ENCODE results near the gene XYLT1. TPM values are rescaled to one million over a fixed set of nuclear protein-coding genes. Genes with fewer than 3 reads are reported as not detected.
A peak's percentile ranks its signal among the peaks of the same experiment; 100 is the strongest.

Gene XYLT1
- total and polyA plus RNA-seq, 2 donors = 2.2 to 3.5 TPM

DNA sequence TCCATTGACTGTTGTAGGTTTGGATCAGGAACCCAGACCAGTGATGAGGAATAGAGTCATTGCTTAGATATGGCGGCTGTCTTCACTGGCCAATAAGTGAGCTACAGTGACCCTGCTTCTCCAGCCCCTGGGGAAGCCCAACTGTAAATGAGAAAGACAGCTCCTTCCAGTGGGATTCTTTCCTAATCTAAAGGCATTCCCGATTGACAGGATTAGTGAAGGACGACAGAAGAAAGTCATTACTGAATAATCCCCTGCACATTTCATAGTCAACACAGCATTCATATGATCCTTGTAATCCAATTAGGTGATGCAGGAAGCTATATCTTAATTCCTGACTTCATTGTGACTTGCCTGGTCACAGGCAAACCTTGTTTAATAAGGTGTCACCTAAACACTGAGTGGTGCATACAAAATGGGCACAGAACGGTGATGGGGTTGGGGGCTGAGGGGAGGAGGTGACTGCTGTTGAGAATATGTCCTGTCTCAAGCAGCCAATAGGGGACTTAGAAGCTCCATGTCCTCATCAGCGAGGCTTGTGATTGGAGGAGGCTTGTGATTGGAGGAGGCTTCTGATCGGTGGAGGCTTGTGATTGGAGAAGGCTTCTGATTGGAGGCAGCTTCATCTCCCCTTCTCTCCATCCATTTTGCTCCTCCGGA is 242.6 kb downstream of the XYLT1 start:
- Histone ChIP-seq H3K27ac (ENCODE audit: low read depth in 1 of 2, low read length in 1 of 2) (no peak overlapping the region), H3K4me3 (ENCODE audit: low read length in 2 of 2) (no peak overlapping the region), H3K36me3 (ENCODE audit: control insufficient read depth in 2 of 2, insufficient read depth in 2 of 2, low read length in 1 of 2) (no peaks in the 10 kb centered on the region), H3K27me3 (ENCODE audit: control insufficient read depth in 2 of 2, insufficient read depth in 1 of 2, low read length in 1 of 2) (no peaks in the 10 kb centered on the region), H3K9me3 (ENCODE audit: control insufficient read depth in 2 of 2, insufficient read depth in 1 of 2, low read length in 1 of 2) (no peaks in the 10 kb centered on the region), H3K4me1 (ENCODE audit: control insufficient read depth in 2 of 2, insufficient read depth in 2 of 2, low read length in 2 of 2) (peaks cover 0 to 3% of the 10 kb centered on the region in 2 donors)
- DNase-seq (ENCODE audit: low read depth in 6 of 9, low spot score in 9 of 9) = no peak
- WGBS = 98% methylated on average over 7 of the region's 7 CpGs

DNA sequence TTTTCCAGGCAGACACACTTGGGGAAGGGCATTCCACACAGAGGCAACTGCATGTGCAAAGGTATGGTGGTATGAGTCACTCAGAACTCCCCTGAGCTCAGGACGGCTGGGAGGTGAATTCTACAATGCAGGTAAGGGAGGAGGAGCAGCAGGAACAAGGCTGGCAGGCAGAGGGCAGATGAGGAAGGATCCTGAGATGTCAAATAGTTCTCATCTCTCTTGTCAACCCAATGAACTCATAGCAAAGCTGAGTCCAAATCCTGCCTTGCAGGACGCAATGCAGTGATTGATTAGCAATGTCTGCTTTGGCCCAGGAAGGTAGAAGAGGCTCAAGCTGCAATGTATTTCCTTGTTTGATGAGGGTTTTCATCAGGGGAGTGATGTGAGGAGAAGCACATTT is 243.5 kb downstream of the XYLT1 start:
- H3K27ac ChIP-seq (ENCODE audit: low read depth in 1 of 2, low read length in 1 of 2) = no peak overlapping the region
- 94% methylated on average over 2 of the region's 2 CpGs for WGBS
- H3K27me3 ChIP-seq (ENCODE audit: control insufficient read depth in 2 of 2, insufficient read depth in 1 of 2, low read length in 1 of 2) = no peaks in the 10 kb centered on the region

DNA sequence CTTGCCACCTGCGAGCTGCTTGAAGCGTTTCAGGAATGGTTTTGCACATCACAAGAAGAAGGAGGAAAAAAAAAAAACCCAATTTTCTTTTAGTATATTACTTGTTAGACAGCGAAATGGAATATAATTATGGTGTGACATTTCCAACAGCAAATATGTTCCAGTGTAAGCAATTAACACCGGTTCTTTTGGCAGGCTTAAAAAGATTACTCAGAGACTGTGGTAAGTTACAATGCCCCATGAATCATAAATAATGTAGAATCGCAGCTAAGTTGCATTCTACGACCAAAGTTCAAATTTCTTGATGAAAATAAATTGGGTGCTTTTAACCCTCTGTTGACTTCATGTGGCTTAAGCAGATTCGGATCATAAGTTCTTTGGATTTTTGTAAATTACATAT is 245.2 kb downstream of the XYLT1 start:
- H3K36me3 ChIP-seq (ENCODE audit: control insufficient read depth in 2 of 2, insufficient read depth in 2 of 2, low read length in 1 of 2) = no peaks in the 10 kb centered on the region
- no peak overlapping the region for H3K27ac ChIP-seq (ENCODE audit: low read depth in 1 of 2, low read length in 1 of 2)
- no peaks in the 10 kb centered on the region for H3K27me3 ChIP-seq (ENCODE audit: control insufficient read depth in 2 of 2, insufficient read depth in 1 of 2, low read length in 1 of 2)
- H3K4me3 ChIP-seq (ENCODE audit: low read length in 2 of 2) = no peak overlapping the region
- no peak for DNase-seq (ENCODE audit: low read depth in 6 of 9, low spot score in 9 of 9)
- 84% methylated on average over 7 of the region's 7 CpGs for WGBS
- H3K4me1 ChIP-seq (ENCODE audit: control insufficient read depth in 2 of 2, insufficient read depth in 2 of 2, low read length in 2 of 2) = peaks cover 0 to 5% of the 10 kb centered on the region in 2 donors
- H3K9me3 ChIP-seq (ENCODE audit: control insufficient read depth in 2 of 2, insufficient read depth in 1 of 2, low read length in 1 of 2) = no peaks in the 10 kb centered on the region

More for the DNA sequence above, 243.5 kb downstream of the XYLT1 start:
- Histone ChIP-seq H3K9me3 (ENCODE audit: control insufficient read depth in 2 of 2, insufficient read depth in 1 of 2, low read length in 1 of 2) (no peaks in the 10 kb centered on the region), H3K36me3 (ENCODE audit: control insufficient read depth in 2 of 2, insufficient read depth in 2 of 2, low read length in 1 of 2) (no peaks in the 10 kb centered on the region), H3K4me1 (ENCODE audit: control insufficient read depth in 2 of 2, insufficient read depth in 2 of 2, low read length in 2 of 2) (peaks cover 0 to 5% of the 10 kb centered on the region in 2 donors), H3K4me3 (ENCODE audit: low read length in 2 of 2) (no peak overlapping the region)
- DNase-seq (ENCODE audit: low read depth in 6 of 9, low spot score in 9 of 9) = no peak

DNA sequence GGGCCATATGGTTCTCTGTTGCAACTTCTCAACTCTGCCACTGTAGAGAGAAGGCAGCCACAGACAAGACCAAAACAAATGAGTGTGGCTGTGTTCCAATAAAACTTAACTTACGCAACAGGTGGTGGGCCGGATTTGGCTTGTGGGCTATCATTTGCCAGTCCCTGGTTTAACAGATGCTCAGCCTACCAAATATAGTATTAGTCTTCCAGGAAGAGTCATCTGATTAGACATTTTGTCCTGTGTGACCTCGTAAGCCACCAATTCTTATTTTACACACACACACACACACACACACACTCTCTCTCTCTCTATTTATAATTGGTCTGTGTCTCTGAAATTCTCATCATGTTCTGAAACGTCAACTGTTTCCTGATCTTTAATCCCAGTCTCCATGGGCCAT is 245.9 kb downstream of the XYLT1 start:
- Histone ChIP-seq H3K4me1 (ENCODE audit: control insufficient read depth in 2 of 2, insufficient read depth in 2 of 2, low read length in 2 of 2) (peaks cover 0 to 5% of the 10 kb centered on the region in 2 donors), H3K9me3 (ENCODE audit: control insufficient read depth in 2 of 2, insufficient read depth in 1 of 2, low read length in 1 of 2) (no peaks in the 10 kb centered on the region), H3K36me3 (ENCODE audit: control insufficient read depth in 2 of 2, insufficient read depth in 2 of 2, low read length in 1 of 2) (no peaks in the 10 kb centered on the region), H3K4me3 (ENCODE audit: low read length in 2 of 2) (no peak overlapping the region), H3K27ac (ENCODE audit: low read depth in 1 of 2, low read length in 1 of 2) (peak overlapping the region in 1 of 2 donors; percentile 33), H3K27me3 (ENCODE audit: control insufficient read depth in 2 of 2, insufficient read depth in 1 of 2, low read length in 1 of 2) (no peaks in the 10 kb centered on the region)
- WGBS = 26% methylated on average over 4 of the region's 4 CpGs
- peak in 1 of 9 donors; percentile 29 for DNase-seq (ENCODE audit: low read depth in 6 of 9, low spot score in 9 of 9)

DNA sequence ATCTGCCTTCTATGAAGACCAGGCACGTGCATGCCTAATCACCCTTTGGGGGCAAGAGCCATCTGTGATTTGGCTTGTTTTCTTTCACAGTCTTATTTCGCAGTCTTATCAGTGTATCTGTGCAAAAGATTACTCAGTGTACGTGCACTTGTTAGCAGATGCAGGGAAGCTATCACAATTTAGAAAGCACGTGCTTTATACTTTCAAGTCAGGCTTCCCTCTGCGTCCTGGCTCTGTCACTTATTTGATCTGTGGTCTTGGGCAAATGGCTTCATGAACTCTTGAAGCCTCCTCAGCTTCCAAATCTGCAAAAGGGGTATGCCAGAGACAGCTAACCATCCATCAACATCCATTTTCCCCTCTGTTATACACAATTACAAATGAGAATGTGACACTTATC is 246.4 kb downstream of the XYLT1 start:
- WGBS = 64% methylated on average over 5 of the region's 5 CpGs
- no peak overlapping the region for H3K4me3 ChIP-seq (ENCODE audit: low read length in 2 of 2)
- no peaks in the 10 kb centered on the region for H3K27me3 ChIP-seq (ENCODE audit: control insufficient read depth in 2 of 2, insufficient read depth in 1 of 2, low read length in 1 of 2)
- DNase-seq (ENCODE audit: low read depth in 6 of 9, low spot score in 9 of 9) = no peak
- no peak overlapping the region for H3K27ac ChIP-seq (ENCODE audit: low read depth in 1 of 2, low read length in 1 of 2)
- no peaks in the 10 kb centered on the region for H3K36me3 ChIP-seq (ENCODE audit: control insufficient read depth in 2 of 2, insufficient read depth in 2 of 2, low read length in 1 of 2)
- no peaks in the 10 kb centered on the region for H3K9me3 ChIP-seq (ENCODE audit: control insufficient read depth in 2 of 2, insufficient read depth in 1 of 2, low read length in 1 of 2)
- H3K4me1 ChIP-seq (ENCODE audit: control insufficient read depth in 2 of 2, insufficient read depth in 2 of 2, low read length in 2 of 2) = peaks cover 0 to 5% of the 10 kb centered on the region in 2 donors

DNA sequence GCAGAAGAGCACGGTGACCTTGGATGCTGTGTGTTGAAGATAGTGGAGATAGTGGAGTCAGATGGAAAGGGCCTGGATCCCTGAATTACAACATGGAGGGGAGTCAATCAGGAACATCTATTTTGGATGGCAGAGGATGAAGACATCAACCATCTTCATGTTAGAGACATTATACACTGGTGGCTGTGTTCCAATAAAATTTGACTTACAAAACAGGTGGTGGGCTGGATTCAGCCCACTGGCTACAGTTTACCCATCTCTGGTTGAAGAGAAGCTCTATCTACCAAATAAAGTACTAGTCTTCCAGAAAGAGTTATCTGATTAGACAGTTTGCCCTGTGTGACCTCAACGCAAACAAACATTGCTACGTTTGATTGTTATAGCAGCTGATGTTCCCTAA is 247.2 kb downstream of the XYLT1 start:
- no peaks in the 10 kb centered on the region for H3K9me3 ChIP-seq (ENCODE audit: control insufficient read depth in 2 of 2, insufficient read depth in 1 of 2, low read length in 1 of 2)
- 93% methylated on average over 3 of the region's 3 CpGs for WGBS
- H3K27me3 ChIP-seq (ENCODE audit: control insufficient read depth in 2 of 2, insufficient read depth in 1 of 2, low read length in 1 of 2) = no peaks in the 10 kb centered on the region
- H3K4me3 ChIP-seq (ENCODE audit: low read length in 2 of 2) = no peak overlapping the region
- no peaks in the 10 kb centered on the region for H3K36me3 ChIP-seq (ENCODE audit: control insufficient read depth in 2 of 2, insufficient read depth in 2 of 2, low read length in 1 of 2)
- no peak overlapping the region for H3K27ac ChIP-seq (ENCODE audit: low read depth in 1 of 2, low read length in 1 of 2)
- DNase-seq (ENCODE audit: low read depth in 6 of 9, low spot score in 9 of 9) = no peak
- H3K4me1 ChIP-seq (ENCODE audit: control insufficient read depth in 2 of 2, insufficient read depth in 2 of 2, low read length in 2 of 2) = peaks cover 0 to 5% of the 10 kb centered on the region in 2 donors

DNA sequence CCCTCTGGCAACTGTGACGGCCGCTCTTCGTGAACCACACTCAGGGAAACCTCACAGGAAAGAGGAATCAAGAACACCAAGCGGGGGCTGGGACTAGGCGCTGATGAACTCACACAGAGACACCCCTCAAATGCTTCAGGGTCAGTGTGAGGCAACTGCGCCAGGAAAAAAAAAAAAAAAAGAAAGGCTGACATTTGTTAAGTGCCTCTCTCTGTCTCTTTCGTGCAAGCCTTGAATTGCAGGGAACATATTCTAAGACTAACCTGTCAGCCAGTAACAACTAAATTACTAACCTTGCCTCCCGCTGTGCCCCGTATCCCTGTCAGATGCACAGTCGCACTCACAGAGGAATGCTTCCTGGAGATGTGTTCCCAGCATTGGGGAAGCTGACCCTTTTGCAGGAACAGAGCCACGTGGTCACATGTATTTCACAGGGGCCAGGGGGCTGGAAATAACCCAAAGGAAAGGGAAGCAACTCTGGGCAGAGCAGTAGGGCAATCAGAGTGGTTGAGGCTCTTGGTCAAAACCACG is 247.8 kb downstream of the XYLT1 start:
- Histone ChIP-seq H3K9me3 (ENCODE audit: control insufficient read depth in 2 of 2, insufficient read depth in 1 of 2, low read length in 1 of 2) (no peaks in the 10 kb centered on the region), H3K4me3 (ENCODE audit: low read length in 2 of 2) (no peak overlapping the region), H3K27ac (ENCODE audit: low read depth in 1 of 2, low read length in 1 of 2) (no peak overlapping the region), H3K36me3 (ENCODE audit: control insufficient read depth in 2 of 2, insufficient read depth in 2 of 2, low read length in 1 of 2) (no peaks in the 10 kb centered on the region), H3K4me1 (ENCODE audit: control insufficient read depth in 2 of 2, insufficient read depth in 2 of 2, low read length in 2 of 2) (peaks cover 0 to 5% of the 10 kb centered on the region in 2 donors), H3K27me3 (ENCODE audit: control insufficient read depth in 2 of 2, insufficient read depth in 1 of 2, low read length in 1 of 2) (no peaks in the 10 kb centered on the region)
- DNase-seq (ENCODE audit: low read depth in 6 of 9, low spot score in 9 of 9) = no peak
- WGBS = 67% methylated on average over 12 of the region's 12 CpGs

DNA sequence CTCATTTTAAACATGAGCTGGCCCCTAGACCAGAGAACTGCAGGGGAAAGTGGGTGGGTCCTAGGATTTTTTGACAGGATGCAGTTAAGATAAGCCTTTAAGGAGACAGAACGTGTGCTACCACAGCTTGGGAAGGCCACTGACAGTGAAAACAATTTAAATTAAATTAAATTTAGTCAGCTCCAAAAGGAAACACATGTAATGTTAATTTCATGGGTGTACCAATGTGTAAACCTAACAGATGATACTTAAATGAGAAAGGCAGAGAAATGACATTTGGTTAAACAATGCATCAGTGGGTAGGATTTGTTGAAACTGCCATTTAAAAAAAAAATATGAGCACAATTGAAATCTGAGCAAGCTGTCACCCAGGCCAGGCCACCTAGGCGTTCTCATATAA is 250.8 kb downstream of the XYLT1 start:
- no peak for DNase-seq (ENCODE audit: low read depth in 6 of 9, low spot score in 9 of 9)
- H3K4me1 ChIP-seq (ENCODE audit: control insufficient read depth in 2 of 2, insufficient read depth in 2 of 2, low read length in 2 of 2) = peaks cover 0 to 5% of the 10 kb centered on the region in 2 donors
- no peaks in the 10 kb centered on the region for H3K27me3 ChIP-seq (ENCODE audit: control insufficient read depth in 2 of 2, insufficient read depth in 1 of 2, low read length in 1 of 2)
- no peaks in the 10 kb centered on the region for H3K9me3 ChIP-seq (ENCODE audit: control insufficient read depth in 2 of 2, insufficient read depth in 1 of 2, low read length in 1 of 2)
- no peak overlapping the region for H3K27ac ChIP-seq (ENCODE audit: low read depth in 1 of 2, low read length in 1 of 2)
- WGBS = 86% methylated on average over 2 of the region's 2 CpGs
- no peak overlapping the region for H3K4me3 ChIP-seq (ENCODE audit: low read length in 2 of 2)
- H3K36me3 ChIP-seq (ENCODE audit: control insufficient read depth in 2 of 2, insufficient read depth in 2 of 2, low read length in 1 of 2) = no peaks in the 10 kb centered on the region

DNA sequence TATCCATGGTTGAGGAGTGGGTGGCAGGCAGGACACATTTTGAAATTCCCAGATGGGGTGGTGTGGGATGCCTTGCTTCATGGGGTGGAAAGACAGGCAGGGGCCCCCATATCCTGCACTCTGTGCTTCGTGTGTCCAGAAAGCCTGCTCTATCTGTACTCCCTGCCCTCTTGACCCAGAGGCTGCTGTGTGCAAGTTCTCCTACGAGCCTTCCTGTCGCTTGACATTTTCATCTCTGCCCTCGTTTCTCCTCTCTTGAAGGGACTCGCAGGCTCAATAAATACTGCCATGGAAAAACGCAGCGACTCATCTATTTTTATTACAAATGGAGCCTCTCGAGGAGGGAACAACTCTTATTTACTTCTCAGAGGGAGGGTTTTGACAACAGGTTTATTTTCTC is 254.8 kb downstream of the XYLT1 start:
- Histone ChIP-seq H3K4me1 (ENCODE audit: control insufficient read depth in 2 of 2, insufficient read depth in 2 of 2, low read length in 2 of 2) (no peaks in the 10 kb centered on the region), H3K27me3 (ENCODE audit: control insufficient read depth in 2 of 2, insufficient read depth in 1 of 2, low read length in 1 of 2) (no peaks in the 10 kb centered on the region), H3K4me3 (ENCODE audit: low read length in 2 of 2) (no peak overlapping the region), H3K9me3 (ENCODE audit: control insufficient read depth in 2 of 2, insufficient read depth in 1 of 2, low read length in 1 of 2) (peaks cover 0 to 3% of the 10 kb centered on the region in 2 donors), H3K27ac (ENCODE audit: low read depth in 1 of 2, low read length in 1 of 2) (no peak overlapping the region), H3K36me3 (ENCODE audit: control insufficient read depth in 2 of 2, insufficient read depth in 2 of 2, low read length in 1 of 2) (no peaks in the 10 kb centered on the region)
- no peak for DNase-seq (ENCODE audit: low read depth in 6 of 9, low spot score in 9 of 9)
- WGBS = 97% methylated on average over 8 of the region's 8 CpGs

Data from thymus (tissue), 11 donors.